Cerebellar nuclear complex (tissue), 1 donor: Measurements from ENCODE around the gene VIT.

Experiments used
- DNase-seq, 2 experiments: peaks; one replicate each; lab custom pipeline; 2025; lab: John Stamatoyannopoulos, UW

VIT gene

GRCh38 chr2:36769106-36769505, 72.6 kb downstream of the VIT start:
- DNase-seq, result no peak

GRCh38 chr2:36770542-36771287, 74.2 kb downstream of the VIT start:
- DNase-seq, result no peak

- DNase-seq, result no peak
These were observed 75.2 kb downstream of the VIT start for GRCh38 chr2:36771671-36772070.

- no peak for DNase-seq
These were observed 77.4 kb downstream of the VIT start for GRCh38 chr2:36773947-36774346.

GRCh38 chr2:36775261-36775660, 78.8 kb downstream of the VIT start:
- no peak for DNase-seq

GRCh38 chr2:36775806-36776205, 79.3 kb downstream of the VIT start:
- DNase-seq, result no peak

- no peak for DNase-seq
These were observed 80.8 kb downstream of the VIT start for GRCh38 chr2:36777272-36777671.

- no peak for DNase-seq
These were observed 81.3 kb downstream of the VIT start for GRCh38 chr2:36777788-36778187.

GRCh38 chr2:36779462-36779861, 83.0 kb downstream of the VIT start:
- no peak for DNase-seq

- DNase-seq, result no peak
These were observed 83.8 kb downstream of the VIT start for GRCh38 chr2:36780231-36780839.

GRCh38 chr2:36781907-36782720, 85.6 kb downstream of the VIT start:
- no peak for DNase-seq

GRCh38 chr2:36783246-36783645, 86.7 kb downstream of the VIT start:
- no peak for DNase-seq

- no peak for DNase-seq
These were observed 88.8 kb downstream of the VIT start for GRCh38 chr2:36785179-36785795.

GRCh38 chr2:36789181-36789804, 92.8 kb downstream of the VIT start:
- DNase-seq, result no peak

- DNase-seq, result no peak
These were observed 96.4 kb downstream of the VIT start for GRCh38 chr2:36792951-36793350.

- DNase-seq, result no peak
These were observed 101.0 kb downstream of the VIT start for GRCh38 chr2:36797324-36798070.

- DNase-seq, result no peak
These were observed 102.2 kb downstream of the VIT start for GRCh38 chr2:36798724-36799123.

GRCh38 chr2:36800381-36800780, 103.9 kb downstream of the VIT start:
- DNase-seq, result no peak

GRCh38 chr2:36801088-36801487, 104.6 kb downstream of the VIT start:
- no peak for DNase-seq

GRCh38 chr2:36802952-36803351, 106.4 kb downstream of the VIT start:
- no peak for DNase-seq

- no peak for DNase-seq
These were observed 109.2 kb downstream of the VIT start for GRCh38 chr2:36805635-36806224.
